HCT116 (cell line): ENCODE data around the gene HMCN2. TPM values are rescaled to one million over a fixed set of nuclear protein-coding genes. Genes with fewer than 3 reads are reported as not detected.
"Not testable (repeated sequence)": the region's sequence is repeated elsewhere in the genome, so short reads cannot be mapped to it uniquely, and the experiment has no call there.

Source experiments
- ATAC-seq: fragments of 200-7000 bp; cut with Tn5 transposase; 2 replicates; pipeline ENCODE4 v1.9.1; 2020; ENCODE audit warnings: mild to moderate bottlenecking, moderate library complexity
- BruUV-seq: library from RNA; stranded (reverse); fragments of 400-500 nt; replicated peaks from 2 replicates; lab custom pipeline; 2021; lab: Mats Ljungman, UMichigan
- CTCF ChIA-PET: fragments of 300-600 bp; sonication (Branson Sonifier 250); formaldehyde crosslinking; loops from one replicate; lab custom pipeline; 2021; ENCODE audit warnings: antibody characterized with exemption; lab: Charles Lee
- POLR2A ChIA-PET: fragments of 300-600, 350-600 bp; sonication (Branson Sonifier 250); formaldehyde crosslinking; loops from one replicate; lab custom pipeline; 2021; ENCODE audit warnings: antibody characterized with exemption; lab: Charles Lee
- RAD21 ChIA-PET, 2 experiments: fragments of 300-600 bp; sonication (Branson Sonifier 250); formaldehyde crosslinking; loops; one replicate each; lab custom pipeline; 2023; ENCODE audit warnings: low total read pairs in 2 of 2; ENCODE audit not compliant: uncharacterized antibody in 2 of 2, unreplicated experiment in 2 of 2, low non-redundant PET in 1 of 2; lab: Charles Lee
- DNase-seq: peaks from one replicate; pipeline ENCODE4 v3.0.0-alpha.2; 2010; ENCODE audit warnings: low read depth, low spot score
- H2AFZ ChIP-seq: fragments of 200-600 bp; shearing (Covaris generic), sonication (generic); 2 replicates; pipeline ENCODE4 v1.6.1; 2017; ENCODE audit warnings: low read depth, mixed run types, mixed read lengths, antibody characterized with exemption, low read length; ENCODE audit not compliant: poor library complexity, severe bottlenecking
- H3K27ac ChIP-seq: 2 replicates; pipeline ENCODE4 v1.5.1; 2012; ENCODE audit warnings: low read depth, low read length
- H3K27me3 ChIP-seq: fragments of 200-600 bp; sonication (generic); 2 replicates; pipeline ENCODE4 v1.6.1; 2016; ENCODE audit warnings: mixed run types, low read length, mixed read lengths; ENCODE audit not compliant: insufficient read depth
- H3K36me3 ChIP-seq, 2 experiments: fragments of 200-500 bp in 1 of 2; fragments of 200-600 bp in 1 of 2; sonication (Bioruptor generic) in 1 of 2; sonication (generic) in 1 of 2; 2 replicates each; pipeline versions ENCODE4 v1.5.1 to v1.6.1; 2014 to 2016; ENCODE audit warnings: low read length in 2 of 2, inconsistent platforms in 1 of 2, mixed read lengths in 1 of 2, mixed run types in 1 of 2; ENCODE audit not compliant: insufficient read depth in 2 of 2, control insufficient read depth in 1 of 2
- H3K4me1 ChIP-seq, 2 experiments: fragments of 200-600 bp in 1 of 2; sonication (generic) in 1 of 2; 2 replicates each; pipeline versions ENCODE4 v1.5.1 to v1.6.1; 2012 to 2017; ENCODE audit warnings: low read length in 2 of 2, inconsistent platforms in 1 of 2, mild to moderate bottlenecking in 1 of 2, mixed read lengths in 1 of 2, mixed run types in 1 of 2, moderate library complexity in 1 of 2; ENCODE audit not compliant: insufficient read depth in 2 of 2, control insufficient read depth in 1 of 2
- H3K4me2 ChIP-seq: fragments of 200-600 bp; sonication (generic); 2 replicates; pipeline ENCODE4 v1.6.1; 2017; ENCODE audit warnings: mixed run types, low read length, mixed read lengths
- H3K4me3 ChIP-seq, 2 experiments: fragments of 200-600 bp in 1 of 2; sonication (generic) in 1 of 2; replicated peaks in 1 of 2; 2 replicates each; pipeline ENCODE4 v1.5.1; 2011 to 2016; ENCODE audit warnings: low read length in 2 of 2, control low read depth in 1 of 2, low read depth in 1 of 2, mild to moderate bottlenecking in 1 of 2, mixed read lengths in 1 of 2, mixed run types in 1 of 2
- H3K79me2 ChIP-seq: fragments of 200-600 bp; sonication (generic); 2 replicates; pipeline ENCODE4 v1.6.1; 2017; ENCODE audit warnings: mild to moderate bottlenecking, mixed run types, low read length, moderate library complexity, mixed read lengths; ENCODE audit not compliant: insufficient read depth
- H3K9ac ChIP-seq: fragments of 200-600 bp; sonication (generic); 2 replicates; pipeline ENCODE4 v1.6.1; 2016; ENCODE audit warnings: low read length, mixed read lengths
- H3K9me2 ChIP-seq: fragments of 200-600 bp; sonication (generic), shearing (Covaris generic); 2 replicates; pipeline ENCODE4 v1.6.1; 2017; ENCODE audit warnings: mixed run types, mild to moderate bottlenecking, moderate library complexity; ENCODE audit not compliant: insufficient read depth
- H3K9me3 ChIP-seq, 2 experiments: fragments of 200-500 bp in 1 of 2; fragments of 200-600 bp in 1 of 2; sonication (Bioruptor generic) in 1 of 2; sonication (generic) in 1 of 2; 2 replicates each; pipeline ENCODE4 v1.6.1; 2014 to 2017; ENCODE audit warnings: low read length in 2 of 2, mixed read lengths in 2 of 2, inconsistent platforms in 1 of 2, low read depth in 1 of 2, mild to moderate bottlenecking in 1 of 2, mixed run types in 1 of 2, moderate library complexity in 1 of 2; ENCODE audit not compliant: control insufficient read depth in 1 of 2, insufficient read depth in 1 of 2
- H4K20me1 ChIP-seq: fragments of 200-600 bp; sonication (generic), shearing (Covaris generic); 2 replicates; pipeline ENCODE4 v1.6.1; 2017; ENCODE audit warnings: mixed run types, mild to moderate bottlenecking, moderate library complexity; ENCODE audit not compliant: insufficient read depth
- EZH2phosphoT487 ChIP-seq: fragments of 200-600 bp; IDR thresholded peaks from 2 replicates; pipeline ENCODE4 v1.6.1; 2018; ENCODE audit warnings: antibody characterized with exemption, borderline replicate concordance
- FOSL1 ChIP-seq: IDR thresholded peaks from 2 replicates; pipeline ENCODE4 v1.6.1; 2012; ENCODE audit warnings: low read depth
- RAD21 ChIP-seq: IDR thresholded peaks from 2 replicates; pipeline ENCODE4 v1.6.1; 2012; ENCODE audit warnings: low read depth, mild to moderate bottlenecking
- SRF ChIP-seq: IDR thresholded peaks from 2 replicates; pipeline ENCODE4 v1.6.1; 2012; ENCODE audit warnings: low read depth
- TCF7L2 ChIP-seq: IDR thresholded peaks from 2 replicates; pipeline ENCODE4 v1.7.0; 2011; ENCODE audit warnings: borderline replicate concordance, inconsistent platforms; ENCODE audit not compliant: insufficient read depth, insufficient read length; ENCODE audit errors: extremely low read depth
- intact Hi-C: fragments of 100-400 bp; cut with micrococcal nuclease; formaldehyde crosslinking; loops from 2 replicates; pipeline ENCODE4 v1.10.0; 2022
- total RNA-seq: library from RNA; stranded (reverse); gene quantifications from one replicate; pipeline ENCODE4 v1.2.1, GENCODE V29; 2021; ENCODE audit not compliant: unreplicated experiment
- TF ChIP-seq, protein P1 (sequence below): IDR thresholded peaks from 2 replicates; pipeline ENCODE4 v1.6.1; 2011; ENCODE audit warnings: mild to moderate bottlenecking, low read length, moderate library complexity; ENCODE audit not compliant: insufficient replicate concordance; ENCODE audit errors: extremely low read depth
- TF ChIP-seq, protein P2 (sequence below): IDR thresholded peaks from 2 replicates; pipeline ENCODE4 v1.6.1; 2012

Gene HMCN2
- total RNA-seq, 1 experiment from 2014 or later, result 0.22 TPM

DNA sequence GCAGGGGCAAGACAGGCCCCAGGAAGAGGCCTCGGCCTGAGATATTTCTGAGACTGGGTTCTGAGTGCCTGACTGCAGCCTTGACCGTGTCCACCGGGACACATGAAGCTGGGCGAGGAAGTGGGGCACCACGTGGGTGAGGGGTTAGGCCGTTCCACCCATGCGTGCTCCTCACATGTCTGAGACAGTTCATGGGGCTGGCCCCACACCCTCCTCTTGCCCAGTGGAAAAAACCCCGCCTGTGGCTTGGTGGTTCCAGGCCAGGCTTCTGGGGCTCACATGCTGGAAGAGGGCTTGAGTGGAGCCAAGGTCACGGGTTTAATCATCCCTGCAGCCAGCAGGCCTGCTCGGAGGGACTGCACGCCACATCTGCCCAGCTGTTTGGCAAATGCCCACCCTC, 11.4 kb downstream of the HMCN2 start:
- DNase-seq, result no peak
- TF ChIP-seq, protein P1, sequence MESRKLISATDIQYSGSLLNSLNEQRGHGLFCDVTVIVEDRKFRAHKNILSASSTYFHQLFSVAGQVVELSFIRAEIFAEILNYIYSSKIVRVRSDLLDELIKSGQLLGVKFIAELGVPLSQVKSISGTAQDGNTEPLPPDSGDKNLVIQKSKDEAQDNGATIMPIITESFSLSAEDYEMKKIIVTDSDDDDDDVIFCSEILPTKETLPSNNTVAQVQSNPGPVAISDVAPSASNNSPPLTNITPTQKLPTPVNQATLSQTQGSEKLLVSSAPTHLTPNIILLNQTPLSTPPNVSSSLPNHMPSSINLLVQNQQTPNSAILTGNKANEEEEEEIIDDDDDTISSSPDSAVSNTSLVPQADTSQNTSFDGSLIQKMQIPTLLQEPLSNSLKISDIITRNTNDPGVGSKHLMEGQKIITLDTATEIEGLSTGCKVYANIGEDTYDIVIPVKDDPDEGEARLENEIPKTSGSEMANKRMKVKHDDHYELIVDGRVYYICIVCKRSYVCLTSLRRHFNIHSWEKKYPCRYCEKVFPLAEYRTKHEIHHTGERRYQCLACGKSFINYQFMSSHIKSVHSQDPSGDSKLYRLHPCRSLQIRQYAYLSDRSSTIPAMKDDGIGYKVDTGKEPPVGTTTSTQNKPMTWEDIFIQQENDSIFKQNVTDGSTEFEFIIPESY, result no peak
- TF ChIP-seq FOSL1 (no peak), EZH2phosphoT487 (no peak), SRF (no peak), RAD21 (no peak), TCF7L2 (no peak)
- TF ChIP-seq, protein P2, sequence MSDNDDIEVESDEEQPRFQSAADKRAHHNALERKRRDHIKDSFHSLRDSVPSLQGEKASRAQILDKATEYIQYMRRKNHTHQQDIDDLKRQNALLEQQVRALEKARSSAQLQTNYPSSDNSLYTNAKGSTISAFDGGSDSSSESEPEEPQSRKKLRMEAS, result no peak
- TF ChIP-seq, all 23 proteins: peak for 0
- ATAC-seq, result no peak
- BruUV-seq, result no TSS peak
- H4K20me1 ChIP-seq, result no peaks in the 10 kb centered on the region
- H3K36me3 ChIP-seq, result no peaks in the 10 kb centered on the region
- no peaks in the 10 kb centered on the region for H3K4me1 ChIP-seq
- RAD21 ChIA-PET, result interaction anchor here in 1 of 2 experiments (0.6 kb wide), 1 partner anchor 1058 kb away, joined by 3 read pairs; no protein-coding TSS in a partner anchor
- H2AFZ ChIP-seq, result no peak overlapping the region
- peaks cover 3% of the 10 kb centered on the region; the same call in 1 of the 2 replicates for H3K27me3 ChIP-seq
- CTCF ChIA-PET, result no interaction called here
- H3K9me3 ChIP-seq, result no peaks in the 10 kb centered on the region
- H3K79me2 ChIP-seq, result no peaks in the 10 kb centered on the region
- H3K9me2 ChIP-seq, result no peaks in the 10 kb centered on the region
- no peak overlapping the region for H3K27ac ChIP-seq
- H3K4me2 ChIP-seq, result no peak overlapping the region
- POLR2A ChIA-PET, result no interaction called here
- no peak overlapping the region for H3K4me3 ChIP-seq
- no peak overlapping the region for H3K9ac ChIP-seq
- intact Hi-C loops, result no loop called here

DNA sequence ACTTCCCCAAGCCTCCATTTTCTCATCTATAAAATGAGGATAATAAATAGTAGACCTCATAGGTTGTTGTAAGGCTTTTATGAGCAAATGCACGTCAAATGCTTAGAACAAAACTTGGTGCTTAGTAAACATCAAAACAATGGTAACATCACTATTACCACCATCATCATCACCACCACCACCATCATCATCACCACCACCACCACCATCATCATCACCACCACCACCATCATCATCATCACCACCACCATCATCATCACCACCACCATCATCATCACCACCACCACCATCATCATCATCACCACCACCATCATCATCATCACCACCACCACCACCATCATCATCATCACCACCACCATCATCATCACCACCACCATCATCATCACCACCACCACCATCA, 12.0 kb downstream of the HMCN2 start:
- H3K27ac ChIP-seq, H3K4me1 ChIP-seq, H3K79me2 ChIP-seq, H3K9ac ChIP-seq, H3K36me3 ChIP-seq, H3K9me3 ChIP-seq, H4K20me1 ChIP-seq, H3K27me3 ChIP-seq, intact Hi-C loops, H2AFZ ChIP-seq, H3K9me2 ChIP-seq, H3K4me3 ChIP-seq, H3K4me2 ChIP-seq, CTCF ChIA-PET, DNase-seq, ATAC-seq, POLR2A ChIA-PET, BruUV-seq: not testable (repeated sequence)
- RAD21 ChIA-PET, result interaction anchor here in 1 of 2 experiments (0.6 kb wide), 1 partner anchor 1058 kb away, joined by 3 read pairs; no protein-coding TSS in a partner anchor
